EL (cell line): ENCODE data around the gene MAPKAP1.
"Not testable (repeated sequence)": the region's sequence is repeated elsewhere in the genome, so short reads cannot be mapped to it uniquely, and the experiment has no call there.

ENCODE experiments used
- DNase-seq: peaks from one replicate; pipeline ENCODE4 v3.0.0-alpha.2; 2016

The MAPKAP1 gene

DNA sequence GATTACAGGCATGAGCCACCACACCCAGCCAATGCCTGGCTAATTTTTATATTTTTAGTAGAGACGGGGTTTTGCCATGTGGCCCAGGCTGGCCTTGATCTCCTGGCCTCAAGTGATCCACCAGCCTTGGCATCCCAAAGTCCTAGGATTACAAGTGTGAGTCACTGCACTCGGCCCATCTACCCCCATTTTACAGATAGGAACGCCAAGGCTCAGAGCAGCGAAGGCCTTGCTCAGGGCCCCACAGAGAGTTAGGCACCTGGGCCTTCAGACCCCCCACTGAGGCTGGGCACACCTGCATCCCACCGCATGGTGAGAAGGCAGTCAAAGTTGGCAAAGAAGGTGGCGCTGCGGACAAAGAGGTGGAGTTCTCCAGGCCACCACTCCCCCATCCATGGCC, 302.3 kb downstream of the MAPKAP1 start:
- DNase-seq = no peak

DNA sequence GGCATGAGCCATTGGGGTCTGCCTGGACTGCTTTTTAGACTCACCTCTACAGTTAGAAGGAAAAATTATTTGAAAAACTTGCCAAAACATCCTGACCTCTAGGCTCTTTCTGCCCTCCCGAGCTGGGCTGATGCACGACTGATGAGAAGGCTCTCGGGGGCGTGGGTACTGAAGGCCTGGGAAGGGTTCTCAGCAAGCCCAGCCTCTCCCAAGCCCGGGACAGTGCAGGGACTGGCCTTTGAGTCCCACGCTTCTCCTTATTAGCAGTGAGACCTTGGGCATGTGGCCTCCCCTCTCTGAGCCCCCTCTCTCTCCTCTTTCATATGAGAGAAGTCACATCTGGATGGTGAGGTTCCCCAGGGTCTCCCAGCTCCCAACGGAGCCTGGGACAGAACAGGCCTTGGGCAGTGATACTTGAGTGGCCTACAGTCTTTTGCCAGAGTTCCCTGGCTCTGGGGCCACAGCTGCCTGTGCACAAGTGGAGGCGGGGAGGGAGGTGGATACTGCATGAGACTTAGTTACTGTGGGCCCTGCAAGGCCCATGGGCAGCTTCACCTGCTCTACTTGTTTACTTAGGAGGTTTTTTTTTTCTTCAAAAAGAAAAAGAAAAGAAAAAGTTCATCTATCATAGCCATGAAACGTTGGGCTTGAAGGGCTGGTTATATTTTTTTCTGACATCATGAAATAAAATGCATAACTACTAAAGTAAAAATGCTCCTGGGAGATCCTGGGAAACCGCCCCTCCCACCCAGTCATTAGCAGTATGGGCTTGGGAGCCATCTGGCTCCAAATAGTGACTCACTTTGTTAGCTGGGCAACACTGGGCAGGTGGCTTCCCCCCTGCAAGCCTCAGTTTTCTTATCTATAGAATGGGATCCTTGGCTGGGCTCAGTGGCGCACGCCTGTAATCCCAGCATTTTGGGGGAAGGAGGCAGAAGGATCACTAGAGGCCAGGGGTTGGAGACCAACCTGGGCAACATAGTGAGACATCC, 306.0 kb downstream of the MAPKAP1 start:
- DNase-seq = no peak

DNA sequence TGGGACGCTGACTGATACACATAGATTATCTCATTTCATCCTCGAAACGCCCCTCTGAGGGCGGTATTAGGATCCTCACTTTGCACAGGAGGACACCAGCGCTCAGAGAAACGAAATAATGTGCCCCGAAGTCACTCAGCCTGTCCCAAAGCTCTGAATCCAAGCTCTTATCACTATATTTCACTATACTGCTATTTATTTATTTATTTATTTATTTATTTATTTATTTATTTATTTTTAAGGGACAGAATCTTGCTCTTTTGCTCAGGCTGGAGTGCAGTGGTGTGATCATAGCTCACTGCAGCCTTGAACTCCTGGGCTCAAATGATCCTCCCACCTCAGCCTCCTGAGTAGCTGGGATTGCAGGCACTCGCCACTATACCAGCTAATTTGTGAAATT, 306.8 kb downstream of the MAPKAP1 start:
- DNase-seq = not testable (repeated sequence)

DNA sequence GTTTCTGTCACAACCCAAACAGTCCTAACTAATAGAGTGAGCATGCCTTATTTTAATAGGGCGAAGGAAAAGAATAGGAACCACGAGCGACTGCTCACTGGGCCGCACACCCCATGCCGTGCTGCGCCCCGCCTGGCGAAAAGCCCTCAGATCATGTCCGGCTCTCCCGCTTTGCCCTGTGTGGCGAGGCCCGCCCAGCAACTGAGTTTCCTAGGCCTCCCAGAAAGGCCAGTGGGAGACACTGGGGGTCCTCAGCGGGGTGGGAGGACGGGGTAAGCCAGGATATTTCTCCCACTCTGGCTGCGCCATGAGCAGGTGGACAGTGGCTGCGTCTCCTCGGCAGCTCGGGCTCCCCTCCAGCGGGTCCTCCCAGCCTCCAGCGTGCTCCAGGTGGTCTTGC, 307.3 kb downstream of the MAPKAP1 start:
- no peak for DNase-seq

DNA sequence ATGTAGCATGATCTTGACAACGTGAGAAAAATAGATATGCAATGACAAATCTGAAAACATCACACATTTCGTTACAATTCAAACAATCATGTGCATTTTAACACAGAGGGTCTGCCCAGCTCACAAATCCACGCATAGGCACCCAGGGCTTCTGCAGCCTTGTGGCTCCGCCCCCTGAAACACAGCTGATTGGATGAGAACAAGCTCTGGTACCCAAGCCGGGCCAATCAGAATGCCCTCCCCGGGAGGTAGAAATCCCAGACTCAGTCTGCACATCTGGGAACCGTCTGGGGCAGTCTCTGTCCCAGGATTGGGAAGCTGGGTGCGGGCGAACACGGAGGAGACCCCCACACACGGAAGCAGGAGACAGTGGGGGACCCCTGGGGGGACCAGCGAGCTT, 307.8 kb downstream of the MAPKAP1 start:
- no peak for DNase-seq

DNA sequence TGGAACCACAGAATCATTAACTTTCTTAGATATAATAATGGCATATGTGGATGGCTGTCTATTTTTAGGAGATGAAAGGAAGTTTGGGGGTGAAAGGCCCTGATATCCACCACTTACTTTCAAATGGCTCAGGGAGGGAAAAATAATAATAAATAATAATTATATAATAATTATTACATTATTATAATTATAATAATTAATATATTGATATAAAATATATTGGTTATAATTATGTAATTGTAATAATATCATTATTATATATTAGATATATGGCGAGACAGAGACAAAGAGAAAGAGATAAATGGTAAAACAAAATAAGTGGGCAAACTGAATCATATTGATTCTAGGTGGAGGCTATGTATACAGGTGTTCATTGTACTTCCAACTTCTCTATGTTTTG, 308.8 kb downstream of the MAPKAP1 start:
- DNase-seq = no peak

DNA sequence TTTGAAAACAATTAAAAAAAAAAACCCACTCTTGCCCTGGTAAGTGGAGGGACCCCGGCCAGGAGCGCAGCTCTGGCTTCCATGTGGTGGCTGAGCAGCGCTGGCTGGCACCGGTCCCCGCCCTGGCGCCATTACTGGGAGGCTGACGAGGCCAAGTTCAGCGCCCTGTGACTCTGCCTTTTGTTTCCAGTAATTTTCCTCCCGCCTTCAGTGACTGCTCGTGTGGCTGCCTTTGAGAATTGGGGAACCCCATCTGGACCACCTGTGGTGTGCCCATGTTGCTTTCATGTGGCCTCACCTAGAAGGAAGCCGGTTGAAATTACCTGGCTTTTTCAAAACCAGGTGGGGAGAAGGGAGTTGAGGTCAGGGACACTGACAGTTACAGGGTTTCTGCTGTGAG, 309.3 kb downstream of the MAPKAP1 start:
- DNase-seq = no peak

DNA sequence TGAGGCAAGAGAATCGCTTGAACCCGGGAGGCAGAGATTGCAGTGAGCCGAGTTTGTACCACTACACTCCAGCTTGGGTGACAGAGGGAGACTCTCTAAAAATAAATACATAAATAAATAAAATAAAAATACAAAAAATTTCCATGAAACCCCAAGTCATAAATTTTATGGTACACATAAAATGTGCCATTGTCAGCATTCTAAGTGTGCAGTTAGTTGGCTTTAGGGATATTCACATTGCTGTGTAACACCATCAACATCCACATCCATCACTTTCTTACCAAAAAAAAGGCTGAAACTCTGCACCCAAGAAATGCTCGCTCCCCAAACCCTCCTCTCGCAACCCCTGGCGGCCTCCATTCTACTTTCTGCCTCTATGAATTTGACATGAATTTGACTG, 310.2 kb downstream of the MAPKAP1 start:
- no peak for DNase-seq

DNA sequence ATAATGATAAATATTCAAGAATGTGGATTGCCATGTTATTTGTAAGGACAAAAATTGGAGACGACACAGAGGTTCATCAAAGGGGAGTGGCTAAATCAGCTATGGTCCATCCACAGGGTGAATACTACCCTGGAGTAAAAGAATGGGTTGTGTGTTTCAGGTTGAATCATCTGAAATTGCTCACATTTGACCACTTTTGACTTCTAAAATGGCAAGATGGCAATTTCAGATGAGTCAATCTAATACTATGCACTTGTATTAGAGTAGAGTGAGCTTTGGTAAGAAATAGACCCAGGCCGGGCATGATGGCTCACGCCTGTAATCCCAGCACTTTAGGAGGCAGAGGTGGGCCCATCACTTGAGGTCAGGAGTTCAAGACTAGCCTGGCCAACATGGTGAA, 313.6 kb downstream of the MAPKAP1 start:
- peak; percentile 56 for DNase-seq

DNA sequence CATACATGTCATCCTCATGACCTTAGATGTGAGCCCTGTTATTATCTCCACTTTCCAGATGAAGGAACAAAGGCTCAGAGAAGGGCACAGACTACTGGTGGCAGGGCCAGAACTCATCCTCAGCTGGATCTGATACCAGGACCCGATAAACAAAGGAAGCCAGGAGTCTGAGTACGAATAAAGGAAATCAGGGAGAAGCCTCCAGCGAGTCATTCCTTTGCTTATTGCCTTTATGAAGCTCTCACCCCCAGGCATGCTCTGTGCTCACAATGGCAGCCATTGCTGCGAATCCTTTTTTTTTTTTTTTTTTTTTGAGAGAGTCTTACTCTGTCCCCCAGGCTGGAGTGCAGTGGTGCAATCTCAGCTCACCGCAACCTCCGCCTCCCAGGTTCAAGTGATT, 315.3 kb downstream of the MAPKAP1 start:
- DNase-seq = no peak

DNA sequence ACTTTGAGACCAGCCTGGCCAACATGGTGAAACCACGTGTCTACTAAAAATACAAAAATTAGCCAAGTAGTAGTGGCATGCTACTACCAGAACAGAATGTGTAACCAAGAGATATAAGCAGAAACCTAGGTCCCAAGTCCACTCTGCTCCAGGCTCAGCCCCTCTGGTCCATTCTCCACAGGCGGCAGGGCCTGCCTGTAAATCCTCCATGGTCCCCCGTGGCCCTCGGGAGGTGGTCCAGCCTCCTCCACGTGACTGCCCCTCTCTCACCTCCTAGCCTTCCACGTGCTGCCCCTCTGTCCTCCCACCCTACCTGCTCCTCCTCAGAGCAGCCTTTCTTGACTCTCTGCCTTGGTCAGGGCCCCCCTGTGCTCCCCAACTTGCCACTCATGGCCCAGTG, 318.0 kb downstream of the MAPKAP1 start:
- no peak for DNase-seq

DNA sequence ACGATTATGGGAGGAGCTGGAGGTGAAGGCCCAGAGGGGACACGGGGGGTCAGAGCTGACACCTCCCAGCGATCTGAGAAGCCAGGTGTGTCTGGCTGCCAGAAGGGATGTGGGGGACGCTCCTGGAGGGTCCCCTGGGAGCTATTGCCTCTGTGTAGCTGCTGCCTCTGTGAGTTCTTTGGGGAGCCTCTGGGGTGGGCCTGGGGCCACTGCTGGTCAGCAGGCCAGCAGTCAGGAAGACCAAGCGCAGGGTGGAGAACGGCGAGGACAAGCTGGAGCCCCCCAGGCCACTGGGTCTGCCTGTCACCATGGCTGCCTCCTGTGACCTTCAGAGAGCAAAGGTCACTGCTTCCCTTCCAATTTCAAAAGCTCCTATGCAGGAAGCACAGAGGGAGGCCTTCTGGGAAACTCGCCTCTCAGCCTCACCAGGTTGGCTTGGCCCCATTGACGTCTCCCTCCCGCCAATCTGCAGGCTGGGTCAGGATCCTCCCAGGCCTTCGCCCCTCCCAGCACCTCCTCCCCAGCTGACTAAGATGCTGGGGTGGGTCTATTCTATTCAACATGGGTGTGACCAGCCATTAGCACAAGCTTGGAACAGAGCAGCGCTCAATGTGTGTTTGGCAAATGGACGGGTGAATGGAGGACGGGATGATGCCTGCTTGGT, 319.0 kb downstream of the MAPKAP1 start:
- no peak for DNase-seq
